HG03060 (cell line): ENCODE results near the gene PEPD.

ENCODE experiments used
- ATAC-seq: cut with Tn5 transposase; IDR thresholded peaks from one replicate; pipeline ENCODE4 v1.9.1; 2021; ENCODE audit warnings: low read depth, moderate number of reproducible peaks; ENCODE audit not compliant: unreplicated experiment

Gene PEPD

GRCh38 chr19:33443638-33444561, 77.7 kb downstream of the PEPD start:
- ATAC-seq: no peak

- ATAC-seq: no peak
These were observed 78.9 kb downstream of the PEPD start for GRCh38 chr19:33442706-33443105.

GRCh38 chr19:33441828-33442227, 79.8 kb downstream of the PEPD start:
- ATAC-seq: no peak

- ATAC-seq: no peak
These were observed 80.3 kb downstream of the PEPD start for GRCh38 chr19:33441277-33441699.

- ATAC-seq: no peak
These were observed 80.9 kb downstream of the PEPD start for GRCh38 chr19:33440682-33441081.

- ATAC-seq: no peak
These were observed 81.3 kb downstream of the PEPD start for GRCh38 chr19:33440241-33440640.

- no peak for ATAC-seq
These were observed 82.4 kb downstream of the PEPD start for GRCh38 chr19:33438987-33439781.

- ATAC-seq: no peak
These were observed 83.5 kb downstream of the PEPD start for GRCh38 chr19:33437821-33438671.

- no peak for ATAC-seq
These were observed 84.2 kb downstream of the PEPD start for GRCh38 chr19:33437393-33437820.

GRCh38 chr19:33436360-33437345, 84.9 kb downstream of the PEPD start:
- ATAC-seq: no peak

GRCh38 chr19:33435706-33436359, 85.8 kb downstream of the PEPD start:
- no peak for ATAC-seq

- no peak for ATAC-seq
These were observed 86.5 kb downstream of the PEPD start for GRCh38 chr19:33434886-33435705.

- no peak for ATAC-seq
These were observed 87.3 kb downstream of the PEPD start for GRCh38 chr19:33434069-33434885.

GRCh38 chr19:33432446-33433170, 89.0 kb downstream of the PEPD start:
- ATAC-seq: no peak

- no peak for ATAC-seq
These were observed 89.6 kb downstream of the PEPD start for GRCh38 chr19:33432015-33432414.

GRCh38 chr19:33430674-33431277, 90.8 kb downstream of the PEPD start:
- no peak for ATAC-seq
